ENCODE data around the gene TLX2.

Gene TLX2

GRCh38 chr2:74496997-74497776 lies 17.1 kb upstream of the TLX2 start:
- no peak for DNase-seq

GRCh38 chr2:74497777-74498499 lies 16.3 kb upstream of the TLX2 start:
- no peak for DNase-seq

- no peak for DNase-seq
Observed at GRCh38 chr2:74498500-74499266, 15.6 kb upstream of the TLX2 start.

- no peak for DNase-seq
Observed at GRCh38 chr2:74499267-74499939, 14.8 kb upstream of the TLX2 start, which contains the start of gene LBX2. LBX2 (minus strand) TSS chr2:74499603; CDS start chr2:74499537, 66 bp downstream.

GRCh38 chr2:74499940-74500577 lies 14.2 kb upstream of the TLX2 start:
- no peak for DNase-seq

GRCh38 chr2:74500578-74500946 lies 13.7 kb upstream of the TLX2 start:
- no peak for DNase-seq

- DNase-seq = no peak
Observed at GRCh38 chr2:74501335-74502071, 12.7 kb upstream of the TLX2 start.

GRCh38 chr2:74502147-74502719 lies 12.0 kb upstream of the TLX2 start:
- no peak for DNase-seq

GRCh38 chr2:74502720-74503505 lies 11.3 kb upstream of the TLX2 start:
- DNase-seq = peak in 1 of 58 donors; percentile 11

GRCh38 chr2:74503506-74504475 lies 10.5 kb upstream of the TLX2 start:
- DNase-seq = no peak

GRCh38 chr2:74504591-74504990 lies 9.7 kb upstream of the TLX2 start:
- no peak for DNase-seq

GRCh38 chr2:74505448-74506246 lies 8.6 kb upstream of the TLX2 start:
- DNase-seq = no peak

GRCh38 chr2:74507145-74507925 lies 6.9 kb upstream of the TLX2 start, which contains the start of gene PCGF1:
PCGF1 (minus strand) TSS chr2:74507695; CDS start chr2:74507668, 27 bp downstream.
- peak; percentile 79 to 98 (median 94) for DNase-seq

- DNase-seq = peak in 20 of 58 donors; percentile 5 to 69 (median 34)
Observed at GRCh38 chr2:74507926-74508520, 6.2 kb upstream of the TLX2 start.

GRCh38 chr2:74510272-74510671 lies 4.0 kb upstream of the TLX2 start:
- DNase-seq = no peak
